Hematopoietic multipotent progenitor cell (in vitro differentiated cells): ENCODE results near the gene TMEM126B. TPM values are rescaled to one million over a fixed set of nuclear protein-coding genes. Genes with fewer than 3 reads are reported as not detected.

Source experiments
- DNase-seq, 3 donors: peaks; one replicate each; pipeline ENCODE4 v3.0.0-alpha.2; 2011 to 2015; ENCODE audit warnings: low read depth in 2 of 3, low spot score in 2 of 3
- total RNA-seq: library from RNA; depleted of rRNA; stranded (reverse); fragments of >200 nt; gene quantifications from one replicate; pipeline ENCODE4 v1.2.3, GENCODE V29; 2012

The TMEM126B gene
- total RNA-seq, 1 donor, result 15.9 TPM

GRCh38 chr11:85679576-85679975 lies 51.2 kb downstream of the TMEM126B start:
- DNase-seq, result no peak

- no peak for DNase-seq
Observed at GRCh38 chr11:85680897-85681296, 52.5 kb downstream of the TMEM126B start.

GRCh38 chr11:85682330-85683305 lies 54.2 kb downstream of the TMEM126B start:
- DNase-seq, result peak in 2 of 3 donors; percentile 57 to 72

GRCh38 chr11:85685125-85685819 lies 56.9 kb downstream of the TMEM126B start:
- DNase-seq, result no peak

- DNase-seq, result no peak
Observed at GRCh38 chr11:85685820-85686459, 57.5 kb downstream of the TMEM126B start, which contains the start of gene CCDC89. CCDC89 (minus strand) TSS chr11:85686195; CDS start chr11:85686130, 65 bp downstream.

Other genes with a start within 250 kb of the TMEM126B start
- 1.1 TPM for gene DLG2, start 1.2 kb upstream of the TMEM126B start, total RNA-seq
- gene TMEM126A, start 19.4 kb downstream of the TMEM126B start, total RNA-seq, result 14.0 TPM
- 70.8 TPM for gene CREBZF, start 36.5 kb downstream of the TMEM126B start, total RNA-seq
- under 0.01 TPM for gene CCDC89, start 57.6 kb downstream of the TMEM126B start, total RNA-seq
- 0.81 TPM for gene SYTL2, start 182.5 kb downstream of the TMEM126B start, total RNA-seq
- under 0.01 TPM for gene CCDC83, start 226.8 kb downstream of the TMEM126B start, total RNA-seq